ENCODE measurements around the gene GPI.
"Not testable (repeated sequence)": the region's sequence is repeated elsewhere in the genome, so short reads cannot be mapped to it uniquely, and the experiment has no call there.

The GPI gene

DNA sequence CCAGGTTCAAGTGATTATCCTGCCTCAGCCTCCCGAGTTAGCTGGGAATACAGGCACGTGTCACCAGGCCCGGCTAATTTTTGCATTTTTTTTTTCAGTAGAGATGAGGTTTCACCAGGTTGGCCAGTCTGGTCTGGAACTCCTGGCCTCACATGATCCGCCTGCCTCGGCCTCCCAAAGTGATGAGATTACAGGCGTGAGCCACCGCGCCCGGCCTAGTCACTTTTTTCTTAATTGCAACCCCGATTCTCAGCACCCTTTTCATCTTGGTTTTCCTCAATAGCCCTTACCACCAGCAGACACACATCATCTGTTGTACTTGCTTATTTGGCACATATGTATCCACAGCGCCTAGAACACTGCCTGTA is 550 bp upstream of the GPI start:
- no peak for DNase-seq (ENCODE audit: low read depth, low spot score)
- in situ Hi-C loops (cut with HindIII; ENCODE audit: low sequenced_read_pairs), result no loop called here
- H3K4me3 ChIP-seq (ENCODE audit: low read depth, low read length), result peak overlapping the region; percentile 63
- TF ChIP-seq, protein P1, sequence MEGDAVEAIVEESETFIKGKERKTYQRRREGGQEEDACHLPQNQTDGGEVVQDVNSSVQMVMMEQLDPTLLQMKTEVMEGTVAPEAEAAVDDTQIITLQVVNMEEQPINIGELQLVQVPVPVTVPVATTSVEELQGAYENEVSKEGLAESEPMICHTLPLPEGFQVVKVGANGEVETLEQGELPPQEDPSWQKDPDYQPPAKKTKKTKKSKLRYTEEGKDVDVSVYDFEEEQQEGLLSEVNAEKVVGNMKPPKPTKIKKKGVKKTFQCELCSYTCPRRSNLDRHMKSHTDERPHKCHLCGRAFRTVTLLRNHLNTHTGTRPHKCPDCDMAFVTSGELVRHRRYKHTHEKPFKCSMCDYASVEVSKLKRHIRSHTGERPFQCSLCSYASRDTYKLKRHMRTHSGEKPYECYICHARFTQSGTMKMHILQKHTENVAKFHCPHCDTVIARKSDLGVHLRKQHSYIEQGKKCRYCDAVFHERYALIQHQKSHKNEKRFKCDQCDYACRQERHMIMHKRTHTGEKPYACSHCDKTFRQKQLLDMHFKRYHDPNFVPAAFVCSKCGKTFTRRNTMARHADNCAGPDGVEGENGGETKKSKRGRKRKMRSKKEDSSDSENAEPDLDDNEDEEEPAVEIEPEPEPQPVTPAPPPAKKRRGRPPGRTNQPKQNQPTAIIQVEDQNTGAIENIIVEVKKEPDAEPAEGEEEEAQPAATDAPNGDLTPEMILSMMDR (IDR thresholded peaks at IDR 0.05; ENCODE audit: low read depth, low read length), result no peak

DNA sequence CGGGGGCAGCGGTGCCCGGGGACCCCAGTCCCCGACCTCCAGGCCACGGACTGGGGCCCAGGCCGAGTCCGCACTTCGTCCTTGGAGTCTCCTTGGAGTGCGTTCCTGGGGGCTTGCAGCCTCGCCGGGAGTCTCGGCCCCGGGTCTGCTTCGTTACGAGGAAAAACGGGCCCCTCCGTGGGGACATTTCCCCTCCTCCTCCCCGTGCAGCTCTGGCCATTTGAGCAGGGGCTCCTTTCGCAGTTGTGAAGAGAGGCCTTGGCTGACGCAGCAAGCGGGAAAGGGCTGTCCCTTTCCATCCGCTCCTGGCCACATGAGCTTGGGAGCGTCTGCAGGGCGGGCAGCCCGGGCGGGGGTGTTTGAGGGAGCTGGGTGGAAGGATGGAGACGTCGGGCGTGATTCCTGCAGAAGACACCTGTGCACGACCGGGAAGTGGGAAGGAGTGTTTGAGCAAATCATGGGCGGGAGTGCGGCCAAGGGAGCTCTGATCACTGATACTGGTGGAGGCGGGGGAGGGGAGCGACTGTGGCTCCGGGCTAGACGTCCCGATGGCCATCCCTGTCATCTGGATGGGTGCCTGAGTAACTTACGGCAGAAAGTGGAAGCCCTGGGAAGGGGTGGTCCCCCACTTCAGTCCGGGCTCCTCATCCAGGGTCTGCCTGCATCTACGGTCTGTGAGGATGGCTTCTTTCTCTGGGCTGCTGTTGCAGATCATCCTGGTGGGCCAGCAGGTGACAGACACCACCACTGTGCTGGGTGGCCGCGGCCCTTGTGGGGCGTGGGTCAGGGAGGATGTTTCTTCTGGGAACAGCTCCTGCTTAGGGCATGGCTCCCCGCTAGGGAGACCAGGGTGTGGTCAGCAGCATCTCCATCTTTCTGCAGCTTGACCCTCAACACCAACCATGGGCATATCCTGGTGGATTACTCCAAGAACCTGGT is 736 bp downstream of the GPI start:
- in situ Hi-C loops (cut with HindIII; ENCODE audit: low sequenced_read_pairs), result no loop called here
- TF ChIP-seq, protein P1 (IDR thresholded peaks at IDR 0.05; ENCODE audit: low read depth, low read length), result no peak
- DNase-seq (ENCODE audit: low read depth, low spot score), result peak; percentile 27
- peak overlapping the region; percentile 63 for H3K4me3 ChIP-seq (ENCODE audit: low read depth, low read length)

DNA sequence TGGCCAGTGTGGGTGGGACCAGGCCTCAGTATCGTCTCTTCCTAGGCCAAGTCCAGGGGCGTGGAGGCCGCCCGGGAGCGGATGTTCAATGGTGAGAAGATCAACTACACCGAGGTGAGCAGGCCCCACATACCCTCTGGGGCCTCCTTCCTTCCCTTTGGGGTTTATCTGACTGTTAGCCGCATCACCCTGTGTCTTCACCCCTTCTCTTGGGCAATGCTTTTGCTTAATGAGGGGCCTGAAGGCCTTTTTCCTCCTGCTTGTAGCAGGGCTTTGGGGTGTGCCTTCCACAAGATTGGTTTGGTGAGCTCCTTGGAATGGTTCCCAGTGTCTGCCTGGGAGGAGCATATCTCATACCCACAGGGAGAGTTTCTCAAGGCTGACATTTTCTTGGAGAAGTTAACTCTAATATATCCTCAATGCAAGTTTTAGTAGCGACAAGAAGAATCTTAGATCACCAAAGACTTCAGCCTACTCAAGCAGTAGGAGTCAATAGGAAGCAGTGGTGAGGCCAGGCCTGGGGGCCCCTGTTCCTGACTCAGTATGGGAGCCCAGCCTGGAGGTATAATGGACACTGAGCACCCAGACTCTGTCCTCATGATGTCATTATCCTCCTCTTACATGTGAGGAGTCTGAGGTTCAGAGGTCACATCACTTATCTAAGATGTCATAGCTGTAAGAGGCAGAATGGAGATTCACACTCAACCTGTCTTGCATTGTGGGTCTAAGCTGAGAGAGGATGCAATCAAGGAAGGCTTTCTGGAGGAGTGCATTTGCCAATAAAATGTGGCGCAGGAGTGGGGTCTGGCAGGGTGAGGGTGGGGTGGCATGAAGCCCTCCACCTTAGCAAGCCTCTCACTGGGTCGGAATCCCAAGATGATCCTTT is 2.0 kb downstream of the GPI start:
- no peak overlapping the region for H3K4me3 ChIP-seq (ENCODE audit: low read depth, low read length)
- DNase-seq (ENCODE audit: low read depth, low spot score), result peak; percentile 36
- TF ChIP-seq, protein P1 (IDR thresholded peaks at IDR 0.05; ENCODE audit: low read depth, low read length), result no peak
- in situ Hi-C loops (cut with HindIII; ENCODE audit: low sequenced_read_pairs), result no loop called here

DNA sequence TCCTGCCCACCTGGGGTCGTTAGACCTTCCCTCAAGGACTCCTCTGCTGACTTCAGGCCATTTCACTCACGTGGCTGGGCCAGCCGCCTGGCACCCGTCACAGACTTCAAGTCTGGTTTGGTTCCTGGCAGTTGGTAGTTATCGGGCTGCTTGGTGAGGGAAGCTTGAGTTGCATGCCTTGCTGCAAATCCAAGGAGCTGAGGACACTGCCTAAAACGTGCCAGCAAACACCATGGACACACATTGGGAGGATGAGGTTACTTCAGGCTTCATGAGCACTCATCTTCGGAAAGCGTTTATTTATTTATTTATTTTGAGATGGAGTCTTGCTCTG is 2.6 kb downstream of the GPI start:
- no peak overlapping the region for H3K4me3 ChIP-seq (ENCODE audit: low read depth, low read length)
- in situ Hi-C loops (cut with HindIII; ENCODE audit: low sequenced_read_pairs), result no loop called here

DNA sequence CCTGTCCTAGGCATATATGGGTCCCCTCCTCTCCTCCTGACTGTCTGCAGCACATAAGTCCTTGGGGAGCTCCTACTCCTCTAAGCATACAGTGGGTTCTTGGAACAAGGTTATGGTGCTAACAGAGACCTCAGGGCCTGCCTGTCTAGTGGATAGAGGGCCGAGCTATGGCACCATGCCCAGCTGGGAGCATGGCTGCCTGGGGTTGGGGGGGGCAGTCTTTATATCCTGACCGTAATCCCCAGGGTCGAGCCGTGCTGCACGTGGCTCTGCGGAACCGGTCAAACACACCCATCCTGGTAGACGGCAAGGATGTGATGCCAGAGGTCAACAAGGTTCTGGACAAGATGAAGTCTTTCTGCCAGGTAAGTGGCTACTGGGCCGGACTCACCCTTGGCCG is 3.3 kb downstream of the GPI start:
- TF ChIP-seq, protein P1 (IDR thresholded peaks at IDR 0.05; ENCODE audit: low read depth, low read length), result no peak
- in situ Hi-C loops (cut with HindIII; ENCODE audit: low sequenced_read_pairs), result no loop called here
- no peak overlapping the region for H3K4me3 ChIP-seq (ENCODE audit: low read depth, low read length)
- no peak for DNase-seq (ENCODE audit: low read depth, low spot score)

More for the DNA sequence above, 2.6 kb downstream of the GPI start:
- DNase-seq (ENCODE audit: low read depth, low spot score), result no peak
- TF ChIP-seq, protein P1 (IDR thresholded peaks at IDR 0.05; ENCODE audit: low read depth, low read length), result no peak

DNA sequence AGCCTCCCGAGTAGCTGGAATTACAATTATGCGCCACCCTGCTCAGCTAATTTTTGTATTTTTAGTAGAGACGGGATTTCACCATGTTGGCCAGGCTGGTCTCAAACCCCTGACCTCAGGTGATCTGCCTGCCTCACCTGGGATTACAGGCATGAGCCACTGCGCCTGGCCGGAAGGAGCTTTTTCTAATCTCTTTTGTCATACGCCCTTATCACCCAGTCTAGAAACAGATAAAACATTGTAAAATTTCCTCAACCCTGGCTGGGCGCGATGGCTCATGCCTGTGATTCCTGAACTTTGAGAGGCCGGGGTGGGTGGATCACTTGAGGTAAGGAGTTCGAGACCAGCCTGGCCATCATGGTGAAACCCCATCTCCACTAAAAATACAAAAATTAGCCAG is 4.2 kb downstream of the GPI start:
- H3K4me3 ChIP-seq (ENCODE audit: low read depth, low read length); in situ Hi-C loops (cut with HindIII; ENCODE audit: low sequenced_read_pairs); DNase-seq (ENCODE audit: low read depth, low spot score): not testable (repeated sequence)

DNA sequence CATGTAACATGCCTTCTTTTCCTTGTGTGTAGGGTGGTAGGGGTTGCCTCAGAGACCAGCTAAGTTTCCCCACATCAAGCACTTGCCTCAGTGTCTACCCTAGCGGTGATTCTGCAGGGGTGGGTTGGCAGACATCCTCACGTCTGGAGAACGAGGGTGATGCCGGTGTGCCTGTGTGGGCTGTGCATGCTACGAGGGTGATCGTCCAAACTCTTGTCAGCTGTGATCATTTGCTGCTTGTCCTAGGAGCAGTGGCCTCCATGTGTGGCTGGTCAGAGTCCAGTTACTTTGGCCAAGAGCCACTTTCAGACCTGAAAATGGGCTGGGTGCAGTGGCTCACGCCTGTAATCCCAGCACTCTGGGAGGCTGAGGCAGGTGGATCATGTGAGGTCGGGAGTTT is 5.1 kb downstream of the GPI start:
- DNase-seq (ENCODE audit: low read depth, low spot score), result no peak
- in situ Hi-C loops (cut with HindIII; ENCODE audit: low sequenced_read_pairs), result no loop called here
- no peak overlapping the region for H3K4me3 ChIP-seq (ENCODE audit: low read depth, low read length)
- TF ChIP-seq, protein P1 (IDR thresholded peaks at IDR 0.05; ENCODE audit: low read depth, low read length), result no peak

Data from astrocyte of the spinal cord (primary cell).